ENCODE measurements around the gene LRRC18. TPM values are rescaled to one million over a fixed set of nuclear protein-coding genes. Genes with fewer than 3 reads are reported as not detected.

LRRC18 gene
- polyA plus RNA-seq, 1 of the 3 experiments (the other 2 are of a cell fraction) = not detected

DNA sequence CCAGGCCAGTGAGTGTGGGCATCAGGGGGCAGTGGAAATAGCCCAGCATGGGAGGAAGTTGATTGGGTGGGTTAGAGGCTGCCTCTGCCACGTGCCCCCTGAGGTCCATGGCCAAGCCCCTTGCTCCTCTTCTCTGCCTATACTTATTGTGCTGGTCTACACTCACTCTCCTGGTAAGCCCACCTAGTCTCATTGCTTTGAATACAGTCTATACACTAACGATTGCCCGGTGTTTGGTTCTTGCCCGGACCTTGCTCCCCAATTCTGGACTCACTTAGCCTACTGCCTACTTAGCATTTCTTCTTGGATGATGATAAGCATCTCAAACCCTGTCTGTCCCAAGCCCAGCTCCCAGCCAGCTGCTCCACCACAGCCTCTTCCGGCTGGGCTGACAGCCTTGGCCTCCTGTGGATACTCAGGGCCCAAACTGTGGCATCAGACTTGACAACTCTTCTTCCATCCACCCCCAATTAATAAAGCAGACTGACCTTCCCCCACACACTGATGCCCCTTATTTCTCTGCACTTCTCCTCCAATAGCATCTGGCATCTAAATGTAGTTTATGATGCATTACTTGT, 10.1 kb downstream of the LRRC18 start:
- no peaks in the 10 kb centered on the region for H3K9me3 ChIP-seq
- ChIA-PET POLR2A (no interaction called here), CTCF (no interaction called here)
- no peaks in the 10 kb centered on the region for H3F3A ChIP-seq (replicated peaks; ENCODE audit: insufficient read depth)
- H2AFZ ChIP-seq (ENCODE audit: low read depth) = no peak overlapping the region
- WGBS (ENCODE audit: low lambda C conversion rate) = 28% methylated on average over 5 of the region's 5 CpGs
- no peaks in the 10 kb centered on the region for H3K27me3 ChIP-seq (ENCODE audit: insufficient read depth)
- no peaks in the 10 kb centered on the region for H3K9me2 ChIP-seq
- H3K36me3 ChIP-seq (replicated peaks in 1 of 2; ENCODE audit: control insufficient read depth in 1 of 2, insufficient read depth in 2 of 2, low read length in 1 of 2) = no peaks in the 10 kb centered on the region
- H3K4me3 ChIP-seq (ENCODE audit: low read depth in 2 of 2, low read length in 1 of 2) = no peak overlapping the region
- H4K20me1 ChIP-seq (ENCODE audit: insufficient read depth) = no peaks in the 10 kb centered on the region
- H3K4me2 ChIP-seq = no peak overlapping the region
- TF ChIP-seq IRF3 (IDR thresholded peaks at IDR 0.05; ENCODE audit: low read depth, low read length) (no peak), RCOR1 (IDR thresholded peaks at IDR 0.05; ENCODE audit: low read length) (no peak), CHD2 (IDR thresholded peaks at IDR 0.05; ENCODE audit: low read length, partially characterized antibody) (no peak), JUND (IDR thresholded peaks at IDR 0.05) (no peak), SIN3A (IDR thresholded peaks at IDR 0.05; ENCODE audit: borderline replicate concordance, low read depth, low read length) (no peak), SMC3 (IDR thresholded peaks at IDR 0.05; ENCODE audit: low read depth, low read length) (no peak), FOSL2 (IDR thresholded peaks at IDR 0.05; ENCODE audit: borderline replicate concordance, low read depth) (no peak), TCF12 (IDR thresholded peaks at IDR 0.05) (no peak), ELF1 (IDR thresholded peaks at IDR 0.05) (no peak), CTCF (IDR thresholded peaks at IDR 0.05) (no peak), RFX5 (IDR thresholded peaks at IDR 0.05; ENCODE audit: low read length) (no peak), TEAD4 (IDR thresholded peaks at IDR 0.05; ENCODE audit: borderline replicate concordance, insufficient read depth) (no peak), EP300 (IDR thresholded peaks at IDR 0.05; ENCODE audit: borderline replicate concordance in 1 of 2, low read depth in 1 of 2, low read length in 1 of 2) (no peak), RAD21 (IDR thresholded peaks at IDR 0.05; ENCODE audit: low read length) (no peak), TAF1 (IDR thresholded peaks at IDR 0.05; ENCODE audit: borderline replicate concordance, low read depth, low read length) (no peak), NRF1 (IDR thresholded peaks at IDR 0.05; ENCODE audit: low read depth, low read length) (no peak), POLR2AphosphoS5 (IDR thresholded peaks at IDR 0.05; ENCODE audit: low read depth, low read length) (no peak), USF2 (IDR thresholded peaks at IDR 0.05; ENCODE audit: borderline replicate concordance, low read depth, low read length) (no peak)
- TF ChIP-seq, protein P1, sequence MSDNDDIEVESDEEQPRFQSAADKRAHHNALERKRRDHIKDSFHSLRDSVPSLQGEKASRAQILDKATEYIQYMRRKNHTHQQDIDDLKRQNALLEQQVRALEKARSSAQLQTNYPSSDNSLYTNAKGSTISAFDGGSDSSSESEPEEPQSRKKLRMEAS (IDR thresholded peaks at IDR 0.05; ENCODE audit: low read depth) = no peak
- TF ChIP-seq, protein P2, sequence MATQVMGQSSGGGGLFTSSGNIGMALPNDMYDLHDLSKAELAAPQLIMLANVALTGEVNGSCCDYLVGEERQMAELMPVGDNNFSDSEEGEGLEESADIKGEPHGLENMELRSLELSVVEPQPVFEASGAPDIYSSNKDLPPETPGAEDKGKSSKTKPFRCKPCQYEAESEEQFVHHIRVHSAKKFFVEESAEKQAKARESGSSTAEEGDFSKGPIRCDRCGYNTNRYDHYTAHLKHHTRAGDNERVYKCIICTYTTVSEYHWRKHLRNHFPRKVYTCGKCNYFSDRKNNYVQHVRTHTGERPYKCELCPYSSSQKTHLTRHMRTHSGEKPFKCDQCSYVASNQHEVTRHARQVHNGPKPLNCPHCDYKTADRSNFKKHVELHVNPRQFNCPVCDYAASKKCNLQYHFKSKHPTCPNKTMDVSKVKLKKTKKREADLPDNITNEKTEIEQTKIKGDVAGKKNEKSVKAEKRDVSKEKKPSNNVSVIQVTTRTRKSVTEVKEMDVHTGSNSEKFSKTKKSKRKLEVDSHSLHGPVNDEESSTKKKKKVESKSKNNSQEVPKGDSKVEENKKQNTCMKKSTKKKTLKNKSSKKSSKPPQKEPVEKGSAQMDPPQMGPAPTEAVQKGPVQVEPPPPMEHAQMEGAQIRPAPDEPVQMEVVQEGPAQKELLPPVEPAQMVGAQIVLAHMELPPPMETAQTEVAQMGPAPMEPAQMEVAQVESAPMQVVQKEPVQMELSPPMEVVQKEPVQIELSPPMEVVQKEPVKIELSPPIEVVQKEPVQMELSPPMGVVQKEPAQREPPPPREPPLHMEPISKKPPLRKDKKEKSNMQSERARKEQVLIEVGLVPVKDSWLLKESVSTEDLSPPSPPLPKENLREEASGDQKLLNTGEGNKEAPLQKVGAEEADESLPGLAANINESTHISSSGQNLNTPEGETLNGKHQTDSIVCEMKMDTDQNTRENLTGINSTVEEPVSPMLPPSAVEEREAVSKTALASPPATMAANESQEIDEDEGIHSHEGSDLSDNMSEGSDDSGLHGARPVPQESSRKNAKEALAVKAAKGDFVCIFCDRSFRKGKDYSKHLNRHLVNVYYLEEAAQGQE (IDR thresholded peaks at IDR 0.05; ENCODE audit: low read depth, low read length) = no peak
- no peaks in the 10 kb centered on the region for H3K79me2 ChIP-seq (ENCODE audit: insufficient read depth)
- peaks cover 0 to 2% of the 10 kb centered on the region in 2 experiments; a peak in 1 of 4 replicates for H3K4me1 ChIP-seq (ENCODE audit: control insufficient read depth in 1 of 2, insufficient read depth in 2 of 2, low read depth in 1 of 2, low read length in 1 of 2)
- H3K27ac ChIP-seq (ENCODE audit: low read depth in 2 of 2, low read length in 1 of 2) = no peak overlapping the region
- H3K9ac ChIP-seq = no peak overlapping the region
- no peak for DNase-seq

Measured in SK-N-SH (cell line).